Prostate gland (tissue), 2 donors: Measurements from ENCODE around the gene ITIH6.

ENCODE experiments used
- CTCF ChIP-seq, 4 experiments: fragments of 200-600 bp in 2 of 4; fragments of 450-650 bp in 2 of 4; sonication (generic) in 2 of 4; IDR thresholded peaks; 1 replicate in 3 of 4; 2 replicates in 1 of 4; pipeline ENCODE4 v1.5.1; 2016 to 2019; ENCODE audit warnings: antibody characterized with exemption in 4 of 4, mild to moderate bottlenecking in 2 of 4, moderate library complexity in 2 of 4
- POLR2A ChIP-seq: fragments of 450-650 bp; IDR thresholded peaks from one replicate; pipeline ENCODE4 v1.6.1; 2016; ENCODE audit warnings: antibody characterized with exemption, mild to moderate bottlenecking
- POLR2AphosphoS5 ChIP-seq: sonication (generic); formaldehyde crosslinking; IDR thresholded peaks from one replicate; pipeline ENCODE4 v1.6.1; 2017; ENCODE audit warnings: antibody characterized with exemption

GRCh38 chrX:54711735-54712134, 86.3 kb downstream of the ITIH6 start:
- TF ChIP-seq POLR2A (no peak), CTCF (IDR thresholded peaks at IDR 0.05) (no peak), POLR2AphosphoS5 (no peak)
